SK-N-SH treated with all-trans-retinoic acid at 6 μM for 48 hours (cell line): ENCODE measurements around the gene SLC35B2.

Experiments
- ATAC-seq: fragments of 200-7000 bp; cut with Tn5 transposase; 3 replicates; pipeline ENCODE4 v1.9.1; 2020; ENCODE audit warnings: mild to moderate bottlenecking, moderate library complexity
- ARNTL ChIP-seq: fragments of 450-650 bp; formaldehyde crosslinking; IDR thresholded peaks from 2 replicates; pipeline ENCODE4 v1.5.0; 2020; ENCODE audit warnings: low read depth, mild to moderate bottlenecking, moderate library complexity, borderline replicate concordance
- BACH2 ChIP-seq: fragments of 250-450 bp; sonication (Bioruptor Pico); IDR thresholded peaks from 2 replicates; pipeline ENCODE4 v1.9.0; 2021; ENCODE audit warnings: mild to moderate bottlenecking, borderline replicate concordance
- CREB5 ChIP-seq: fragments of 250-450 bp; sonication (Bioruptor Pico); IDR thresholded peaks from 2 replicates; pipeline ENCODE4 v1.5.1; 2020; ENCODE audit warnings: low read depth, mild to moderate bottlenecking, moderate library complexity
- CSDC2 ChIP-seq: fragments of 250-450 bp; sonication (Bioruptor Pico); IDR thresholded peaks from 2 replicates; pipeline ENCODE4 v1.5.0; 2020; ENCODE audit warnings: mild to moderate bottlenecking, moderate library complexity
- CSRNP3 ChIP-seq: fragments of 250-450 bp; sonication (Bioruptor Pico); IDR thresholded peaks from 2 replicates; pipeline ENCODE4 v1.5.1; 2021; ENCODE audit warnings: mild to moderate bottlenecking, moderate library complexity
- GLIS3 ChIP-seq: fragments of 250-450 bp; sonication (Bioruptor Pico); IDR thresholded peaks from 2 replicates; pipeline ENCODE4 v1.5.0; 2020; ENCODE audit warnings: mild to moderate bottlenecking, moderate library complexity
- ISL1 ChIP-seq: fragments of 250-450 bp; sonication (Bioruptor Pico); IDR thresholded peaks from 2 replicates; pipeline ENCODE4 v2.1.2; 2022; ENCODE audit warnings: mild to moderate bottlenecking, moderate library complexity
- OSR1 ChIP-seq: fragments of 250-450 bp; sonication (Bioruptor Pico); IDR thresholded peaks from 2 replicates; pipeline ENCODE4 v1.8.0; 2022; ENCODE audit warnings: moderate library complexity, mild to moderate bottlenecking, inconsistent platforms
- PATZ1 ChIP-seq: fragments of 250-450 bp; sonication (Bioruptor Pico); IDR thresholded peaks from 2 replicates; pipeline ENCODE4 v1.8.0; 2020; ENCODE audit warnings: mild to moderate bottlenecking, moderate library complexity, borderline replicate concordance
- POU6F1 ChIP-seq: fragments of 250-450 bp; sonication (Bioruptor Pico); IDR thresholded peaks from 2 replicates; pipeline ENCODE4 v1.8.0; 2021; ENCODE audit warnings: low read depth, mild to moderate bottlenecking, moderate library complexity, borderline replicate concordance
- PPARA ChIP-seq: fragments of 250-450 bp; sonication (Bioruptor Pico); IDR thresholded peaks from 2 replicates; pipeline ENCODE4 v1.5.0; 2020; ENCODE audit warnings: mild to moderate bottlenecking, borderline replicate concordance
- RARB ChIP-seq: fragments of 250-450 bp; sonication (Bioruptor Pico); IDR thresholded peaks from 2 replicates; pipeline ENCODE4 v1.8.0; 2021; ENCODE audit warnings: mild to moderate bottlenecking, moderate library complexity
- SNAI2 ChIP-seq: fragments of 250-450 bp; sonication (Bioruptor Pico); IDR thresholded peaks from 2 replicates; pipeline ENCODE4 v1.5.0; 2020; ENCODE audit warnings: mild to moderate bottlenecking, moderate library complexity
- TCF4 ChIP-seq: fragments of 250-450 bp; sonication (Bioruptor Pico); IDR thresholded peaks from 2 replicates; pipeline ENCODE4 v1.8.0; 2021; ENCODE audit warnings: mild to moderate bottlenecking, moderate library complexity, borderline replicate concordance
- TOX ChIP-seq: fragments of 250-450 bp; sonication (Bioruptor Pico); IDR thresholded peaks from 2 replicates; pipeline ENCODE4 v1.8.0; 2021; ENCODE audit warnings: mild to moderate bottlenecking, moderate library complexity, borderline replicate concordance
- TSHZ2 ChIP-seq: fragments of 250-450 bp; sonication (Bioruptor Pico); IDR thresholded peaks from 2 replicates; pipeline ENCODE4 v1.5.0; 2020; ENCODE audit warnings: mild to moderate bottlenecking, moderate library complexity
- ZC3H10 ChIP-seq: fragments of 250-450 bp; sonication (Bioruptor Pico); IDR thresholded peaks from 2 replicates; pipeline ENCODE4 v1.5.1; 2021; ENCODE audit warnings: mild to moderate bottlenecking, moderate library complexity
- ZFP30 ChIP-seq: fragments of 450-650 bp; formaldehyde crosslinking; IDR thresholded peaks from 2 replicates; pipeline ENCODE4 v1.5.0; 2022; ENCODE audit warnings: mild to moderate bottlenecking, moderate library complexity
- ZNF565 ChIP-seq: fragments of 450-650 bp; formaldehyde crosslinking; conservative IDR thresholded peaks from 2 replicates; pipeline ENCODE4 v1.5.0; 2020; ENCODE audit warnings: low read depth, mild to moderate bottlenecking, moderate library complexity
- ZNF70 ChIP-seq: fragments of 450-650 bp; formaldehyde crosslinking; IDR thresholded peaks from 2 replicates; pipeline ENCODE4 v1.5.0; 2020; ENCODE audit warnings: mild to moderate bottlenecking, moderate library complexity
- ZNF8 ChIP-seq: fragments of 450-650 bp; formaldehyde crosslinking; IDR thresholded peaks from 2 replicates; pipeline ENCODE4 v1.5.0; 2020; ENCODE audit warnings: mild to moderate bottlenecking, moderate library complexity

SLC35B2 gene

GRCh38 chr6:44304282-44305199, 47.2 kb upstream of the SLC35B2 start:
- TF ChIP-seq GLIS3 (CRISPR knock-in tag): no peak
- TF ChIP-seq BACH2 (CRISPR knock-in tag): no peak
- TF ChIP-seq TSHZ2 (CRISPR knock-in tag): no peak
- TF ChIP-seq TOX (CRISPR knock-in tag): no peak
- no peak for TF ChIP-seq ZC3H10 (CRISPR knock-in tag)
- TF ChIP-seq SNAI2: no peak
- TF ChIP-seq ZNF565 (CRISPR knock-in tag): no peak
- TF ChIP-seq PATZ1 (CRISPR knock-in tag): no peak
- peak; percentile 82 for ATAC-seq

GRCh38 chr6:44303842-44304241, 46.5 kb upstream of the SLC35B2 start:
- TF ChIP-seq TSHZ2 (CRISPR knock-in tag) (no peak), ZNF565 (CRISPR knock-in tag) (no peak), PPARA (CRISPR knock-in tag) (no peak), ZC3H10 (CRISPR knock-in tag) (no peak), CSDC2 (no peak), CREB5 (CRISPR knock-in tag) (no peak), BACH2 (CRISPR knock-in tag) (no peak), TCF4 (no peak), OSR1 (CRISPR knock-in tag) (no peak), POU6F1 (CRISPR knock-in tag) (no peak), ZNF70 (no peak), RARB (CRISPR knock-in tag) (no peak), ZNF8 (CRISPR knock-in tag) (no peak), PATZ1 (CRISPR knock-in tag) (no peak), ARNTL (CRISPR knock-in tag) (no peak), ZFP30 (CRISPR knock-in tag) (no peak), ISL1 (CRISPR knock-in tag) (no peak), CSRNP3 (CRISPR knock-in tag) (no peak)
- TF ChIP-seq, all 23 proteins: peak for 0
- no peak for ATAC-seq
